Measurements from ENCODE around the gene MMP15.

- TF ChIP-seq CTCF (IDR thresholded peaks at IDR 0.05; ENCODE audit: borderline replicate concordance, extremely low read depth, low read length, poor library complexity, severe bottlenecking) (no peak), EZH2 (IDR thresholded peaks at IDR 0.05; ENCODE audit: borderline replicate concordance, low read depth, low read length, severe bottlenecking) (no peak)
Measured at GRCh38 chr16:58013201-58013956, 12.2 kb upstream of the MMP15 start.

All from DND-41 (cell line).